ENCODE results near the gene RUVBL2.

RUVBL2 gene

DNA sequence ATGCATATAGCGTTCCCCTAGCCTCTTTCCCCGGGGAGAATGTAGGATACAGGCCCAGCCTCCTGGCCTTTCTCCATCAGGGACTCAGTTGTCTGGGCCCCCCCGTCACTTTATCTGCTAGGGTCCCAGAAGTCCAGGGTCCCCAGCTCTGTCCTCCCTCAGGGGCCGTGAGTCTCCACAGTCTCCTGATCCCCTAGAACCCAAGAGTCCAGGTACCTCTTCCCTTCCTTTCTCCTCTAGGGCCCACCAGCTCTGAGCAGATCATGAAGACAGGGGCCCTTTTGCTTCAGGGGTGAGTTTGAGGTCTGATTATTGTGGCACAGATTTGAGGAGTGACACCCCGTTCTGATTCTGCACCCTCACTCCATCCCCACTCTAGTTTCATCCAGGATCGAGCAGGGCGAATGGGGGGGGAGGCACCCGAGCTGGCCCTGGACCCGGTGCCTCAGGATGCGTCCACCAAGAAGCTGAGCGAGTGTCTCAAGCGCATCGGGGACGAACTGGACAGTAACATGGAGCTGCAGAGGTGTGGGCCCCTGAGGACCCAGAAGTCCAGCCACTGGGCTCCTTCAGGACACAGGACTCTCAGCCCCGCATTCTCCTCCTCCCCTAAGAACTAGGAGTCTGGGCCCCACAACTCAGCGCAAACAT is 38.3 kb upstream of the RUVBL2 start:
- peaks cover 0 to 4% of the 10 kb centered on the region in 2 donors for H3K36me3 ChIP-seq (ENCODE audit: control insufficient read depth in 2 of 2, insufficient read depth in 2 of 2, low read length in 2 of 2)
- peaks cover 18% of the 10 kb centered on the region for H3K4me1 ChIP-seq (ENCODE audit: control insufficient read depth, insufficient read depth, low read length)
- peak overlapping the region; percentile 87 to 93 for H3K4me3 ChIP-seq (ENCODE audit: low read length in 2 of 2)
- H3K9ac ChIP-seq (ENCODE audit: low read length in 2 of 2) = peak overlapping the region; percentile 88 to 95
- H3K9me3 ChIP-seq (ENCODE audit: control insufficient read depth in 2 of 2, low read length in 2 of 2) = no peaks in the 10 kb centered on the region
- H3K27ac ChIP-seq (ENCODE audit: low read length) = peak overlapping the region; percentile 74
- H3K27me3 ChIP-seq (ENCODE audit: control insufficient read depth in 1 of 2, insufficient read depth in 2 of 2, low read length in 2 of 2) = no peaks in the 10 kb centered on the region

DNA sequence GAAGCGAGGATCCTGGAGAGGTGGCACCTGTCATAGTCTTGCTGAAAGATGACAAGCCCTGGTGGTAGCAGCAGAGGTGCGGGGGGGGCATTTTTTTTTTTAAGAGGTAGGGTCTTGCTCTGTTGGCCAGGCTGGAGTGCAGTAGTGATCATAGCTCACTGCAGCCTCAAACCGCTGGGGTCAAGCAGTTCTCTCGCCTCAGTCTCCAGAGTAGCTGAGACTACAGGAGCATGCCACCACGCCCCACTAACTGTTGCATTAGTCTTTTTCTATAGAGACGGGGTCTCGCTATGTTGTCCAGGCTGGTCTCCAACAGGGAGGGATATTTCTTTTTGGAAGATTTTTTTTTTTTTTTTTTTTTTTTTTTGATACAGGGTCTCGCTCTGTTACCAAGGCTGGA is 35.7 kb upstream of the RUVBL2 start:
- no peak overlapping the region for H3K27ac ChIP-seq (ENCODE audit: low read length)
- H3K27me3 ChIP-seq (ENCODE audit: control insufficient read depth in 1 of 2, insufficient read depth in 2 of 2, low read length in 2 of 2) = no peaks in the 10 kb centered on the region
- peaks cover 18% of the 10 kb centered on the region for H3K4me1 ChIP-seq (ENCODE audit: control insufficient read depth, insufficient read depth, low read length)
- H3K9me3 ChIP-seq (ENCODE audit: control insufficient read depth in 2 of 2, low read length in 2 of 2) = no peaks in the 10 kb centered on the region
- no peak overlapping the region for H3K9ac ChIP-seq (ENCODE audit: low read length in 2 of 2)
- H3K4me3 ChIP-seq (ENCODE audit: low read length in 2 of 2) = no peak overlapping the region
- H3K36me3 ChIP-seq (ENCODE audit: control insufficient read depth in 2 of 2, insufficient read depth in 2 of 2, low read length in 2 of 2) = peaks cover 0 to 4% of the 10 kb centered on the region in 2 donors

DNA sequence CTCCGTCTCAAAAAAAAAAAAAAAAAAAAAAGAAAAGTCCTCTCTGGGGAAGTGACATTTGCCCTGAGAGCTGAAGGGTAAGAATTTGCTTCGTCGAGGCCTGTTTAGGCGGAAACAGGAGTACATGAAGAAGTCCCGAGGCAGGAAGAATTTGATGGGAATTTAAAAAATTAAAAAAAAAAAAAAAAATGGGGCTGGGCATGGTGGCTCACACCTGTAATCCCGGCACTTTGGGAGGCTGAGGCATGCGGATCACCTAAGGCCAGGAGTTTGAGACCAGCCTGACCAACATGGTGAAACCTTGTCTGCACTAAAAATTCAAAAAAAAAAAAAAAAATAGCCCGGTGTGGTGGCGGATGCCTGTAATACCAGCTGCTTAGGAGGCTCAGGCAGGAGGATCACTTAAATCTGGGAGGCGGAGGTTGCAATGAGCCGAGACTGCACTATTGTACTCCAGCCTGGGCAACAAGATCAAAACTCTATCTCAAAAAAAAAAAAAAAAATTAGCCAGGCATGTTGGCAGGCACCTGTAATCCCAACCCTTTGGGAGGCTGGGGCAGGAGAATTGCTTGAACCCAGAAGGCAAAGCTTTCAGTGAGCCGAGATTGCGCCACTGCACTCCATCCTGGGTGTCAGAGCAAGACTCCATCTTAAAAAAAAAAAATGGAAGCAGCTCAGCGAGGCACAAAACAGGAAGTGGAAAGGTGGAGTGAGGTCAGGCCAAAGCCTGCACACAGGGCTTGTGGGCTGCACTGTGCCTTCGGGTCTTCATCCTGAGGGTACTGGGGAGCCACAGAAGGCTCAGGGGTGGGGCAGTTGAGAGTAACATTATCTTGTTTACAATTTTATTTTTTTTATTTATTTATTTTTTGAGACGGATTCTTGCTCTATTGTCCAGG is 34.1 kb upstream of the RUVBL2 start:
- peaks cover 0 to 4% of the 10 kb centered on the region in 2 donors for H3K36me3 ChIP-seq (ENCODE audit: control insufficient read depth in 2 of 2, insufficient read depth in 2 of 2, low read length in 2 of 2)
- H3K4me1 ChIP-seq (ENCODE audit: control insufficient read depth, insufficient read depth, low read length) = peaks cover 26% of the 10 kb centered on the region
- H3K9me3 ChIP-seq (ENCODE audit: control insufficient read depth in 2 of 2, low read length in 2 of 2) = no peaks in the 10 kb centered on the region
- no peak overlapping the region for H3K4me3 ChIP-seq (ENCODE audit: low read length in 2 of 2)
- H3K27ac ChIP-seq (ENCODE audit: low read length) = no peak overlapping the region
- H3K9ac ChIP-seq (ENCODE audit: low read length in 2 of 2) = no peak overlapping the region
- H3K27me3 ChIP-seq (ENCODE audit: control insufficient read depth in 1 of 2, insufficient read depth in 2 of 2, low read length in 2 of 2) = no peaks in the 10 kb centered on the region

DNA sequence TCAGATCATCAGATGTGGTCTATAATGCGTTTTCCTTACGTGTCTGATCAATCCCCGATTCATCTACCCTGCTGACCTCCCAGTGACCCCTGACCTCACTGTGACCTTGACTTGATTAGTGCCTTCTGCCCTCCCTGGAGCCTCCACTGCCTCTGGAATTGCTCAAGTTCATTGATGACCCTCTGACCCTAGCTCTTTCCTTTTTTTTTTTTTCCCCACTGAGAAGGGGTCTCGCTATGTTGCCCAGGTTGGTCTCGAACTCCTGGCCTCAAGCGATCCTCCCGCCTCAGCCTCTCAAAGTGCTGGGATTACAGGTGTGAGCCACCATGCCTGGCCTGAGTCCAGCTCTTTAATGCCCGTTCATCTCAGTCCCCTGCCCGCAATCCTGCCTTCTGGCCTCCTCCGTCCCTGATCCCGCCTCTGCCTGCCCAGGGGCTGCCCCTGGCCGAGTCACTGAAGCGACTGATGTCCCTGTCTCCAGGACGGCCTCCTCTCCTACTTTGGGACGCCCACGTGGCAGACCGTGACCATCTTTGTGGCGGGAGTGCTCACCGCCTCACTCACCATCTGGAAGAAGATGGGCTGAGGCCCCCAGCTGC is 32.5 kb upstream of the RUVBL2 start:
- H3K27ac ChIP-seq (ENCODE audit: low read length) = no peak overlapping the region
- H3K9me3 ChIP-seq (ENCODE audit: control insufficient read depth in 2 of 2, low read length in 2 of 2) = no peaks in the 10 kb centered on the region
- H3K27me3 ChIP-seq (ENCODE audit: control insufficient read depth in 1 of 2, insufficient read depth in 2 of 2, low read length in 2 of 2) = no peaks in the 10 kb centered on the region
- peaks cover 0 to 4% of the 10 kb centered on the region in 2 donors for H3K36me3 ChIP-seq (ENCODE audit: control insufficient read depth in 2 of 2, insufficient read depth in 2 of 2, low read length in 2 of 2)
- no peak overlapping the region for H3K4me3 ChIP-seq (ENCODE audit: low read length in 2 of 2)
- no peak overlapping the region for H3K9ac ChIP-seq (ENCODE audit: low read length in 2 of 2)
- peaks cover 20% of the 10 kb centered on the region for H3K4me1 ChIP-seq (ENCODE audit: control insufficient read depth, insufficient read depth, low read length)

DNA sequence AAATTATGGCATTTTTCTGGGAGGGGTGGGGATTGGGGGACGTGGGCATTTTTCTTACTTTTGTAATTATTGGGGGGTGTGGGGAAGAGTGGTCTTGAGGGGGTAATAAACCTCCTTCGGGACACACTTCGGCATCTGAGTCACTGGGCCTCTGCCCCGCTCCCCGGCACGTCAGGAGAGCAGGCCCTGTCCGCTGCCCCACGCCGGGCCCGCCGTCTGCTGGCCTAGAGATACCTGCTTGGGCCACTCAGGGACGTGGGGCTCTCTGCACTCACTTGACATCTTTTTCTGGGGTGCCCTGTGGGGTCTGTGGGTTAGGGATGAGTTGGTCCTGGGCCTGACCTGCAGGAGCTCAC is 32.0 kb upstream of the RUVBL2 start:
- H3K9me3 ChIP-seq (ENCODE audit: control insufficient read depth in 2 of 2, low read length in 2 of 2) = no peaks in the 10 kb centered on the region
- H3K27ac ChIP-seq (ENCODE audit: low read length) = peak overlapping the region; percentile 55
- peaks cover 5 to 6% of the 10 kb centered on the region in 2 donors for H3K36me3 ChIP-seq (ENCODE audit: control insufficient read depth in 2 of 2, insufficient read depth in 2 of 2, low read length in 2 of 2)
- H3K27me3 ChIP-seq (ENCODE audit: control insufficient read depth in 1 of 2, insufficient read depth in 2 of 2, low read length in 2 of 2) = no peaks in the 10 kb centered on the region
- H3K9ac ChIP-seq (ENCODE audit: low read length in 2 of 2) = no peak overlapping the region
- peaks cover 25% of the 10 kb centered on the region for H3K4me1 ChIP-seq (ENCODE audit: control insufficient read depth, insufficient read depth, low read length)
- no peak overlapping the region for H3K4me3 ChIP-seq (ENCODE audit: low read length in 2 of 2)

DNA sequence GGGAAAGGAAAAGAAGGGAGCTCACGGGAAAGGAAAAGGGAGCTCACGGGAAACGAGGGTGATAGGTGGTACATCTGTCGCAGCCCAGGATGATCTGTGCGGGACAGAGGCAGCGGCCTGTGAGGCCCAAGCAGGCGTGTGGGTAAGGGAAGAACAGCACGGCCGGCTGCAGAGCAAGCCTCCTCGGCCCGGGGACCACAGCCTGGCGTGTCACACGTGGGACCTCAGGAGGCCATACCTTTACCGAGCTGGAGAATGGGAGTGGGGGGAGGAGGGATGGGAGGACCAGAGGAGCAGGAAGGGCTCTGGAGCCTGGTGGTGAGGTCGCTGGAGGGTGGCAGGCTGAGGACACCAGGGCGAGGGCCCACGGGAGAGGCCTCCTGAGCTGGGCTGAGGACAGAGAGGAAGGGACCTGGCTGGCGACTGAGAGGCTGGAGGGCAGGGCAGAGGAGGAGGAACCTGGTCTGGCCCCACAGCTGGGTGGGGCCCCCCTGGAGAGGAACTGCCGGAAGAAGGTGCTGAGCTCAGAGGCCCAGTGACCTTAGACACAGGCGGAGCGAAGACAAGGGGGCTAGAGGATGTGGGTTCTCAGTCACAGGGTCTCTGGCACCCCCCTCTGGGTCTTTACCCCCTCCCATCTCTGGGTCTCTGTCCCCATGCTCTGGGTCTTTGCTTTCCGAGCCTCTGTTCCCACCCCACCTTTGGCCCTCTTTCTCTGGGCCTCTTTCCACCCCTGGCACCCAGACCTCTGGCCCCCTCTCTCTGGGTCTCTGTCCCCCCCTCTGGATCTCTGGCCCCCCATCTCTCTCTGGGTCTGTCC is 31.4 kb upstream of the RUVBL2 start:
- no peak overlapping the region for H3K4me3 ChIP-seq (ENCODE audit: low read length in 2 of 2)
- peaks cover 5 to 8% of the 10 kb centered on the region in 2 donors for H3K36me3 ChIP-seq (ENCODE audit: control insufficient read depth in 2 of 2, insufficient read depth in 2 of 2, low read length in 2 of 2)
- no peaks in the 10 kb centered on the region for H3K9me3 ChIP-seq (ENCODE audit: control insufficient read depth in 2 of 2, low read length in 2 of 2)
- H3K27ac ChIP-seq (ENCODE audit: low read length) = peak overlapping the region; percentile 55
- no peaks in the 10 kb centered on the region for H3K27me3 ChIP-seq (ENCODE audit: control insufficient read depth in 1 of 2, insufficient read depth in 2 of 2, low read length in 2 of 2)
- H3K4me1 ChIP-seq (ENCODE audit: control insufficient read depth, insufficient read depth, low read length) = peaks cover 30% of the 10 kb centered on the region
- H3K9ac ChIP-seq (ENCODE audit: low read length in 2 of 2) = peak overlapping the region in 1 of 2 donors; percentile 51

DNA sequence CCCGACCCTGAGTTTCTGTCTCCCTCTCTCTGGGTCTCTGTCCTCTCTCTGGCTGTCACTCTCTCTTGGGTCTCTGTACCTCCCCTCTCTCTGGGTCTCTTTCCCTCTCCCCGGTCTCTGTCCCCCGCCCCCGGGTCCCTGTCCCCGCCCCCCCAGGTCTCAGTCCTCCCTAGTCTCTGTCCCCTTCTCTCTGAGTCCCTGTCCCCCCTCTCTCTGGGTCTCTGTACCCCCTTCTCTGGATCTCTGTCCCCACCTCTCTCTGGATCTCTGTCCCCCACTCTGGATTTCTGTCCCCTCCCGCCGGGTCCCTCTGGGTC is 30.9 kb upstream of the RUVBL2 start:
- H3K9me3 ChIP-seq (ENCODE audit: control insufficient read depth in 2 of 2, low read length in 2 of 2) = no peaks in the 10 kb centered on the region
- peak overlapping the region in 1 of 2 donors; percentile 66 for H3K9ac ChIP-seq (ENCODE audit: low read length in 2 of 2)
- peak overlapping the region; percentile 55 for H3K27ac ChIP-seq (ENCODE audit: low read length)
- peaks cover 35% of the 10 kb centered on the region for H3K4me1 ChIP-seq (ENCODE audit: control insufficient read depth, insufficient read depth, low read length)
- no peaks in the 10 kb centered on the region for H3K27me3 ChIP-seq (ENCODE audit: control insufficient read depth in 1 of 2, insufficient read depth in 2 of 2, low read length in 2 of 2)
- H3K4me3 ChIP-seq (ENCODE audit: low read length in 2 of 2) = no peak overlapping the region
- H3K36me3 ChIP-seq (ENCODE audit: control insufficient read depth in 2 of 2, insufficient read depth in 2 of 2, low read length in 2 of 2) = peaks cover 6 to 8% of the 10 kb centered on the region in 2 donors

DNA sequence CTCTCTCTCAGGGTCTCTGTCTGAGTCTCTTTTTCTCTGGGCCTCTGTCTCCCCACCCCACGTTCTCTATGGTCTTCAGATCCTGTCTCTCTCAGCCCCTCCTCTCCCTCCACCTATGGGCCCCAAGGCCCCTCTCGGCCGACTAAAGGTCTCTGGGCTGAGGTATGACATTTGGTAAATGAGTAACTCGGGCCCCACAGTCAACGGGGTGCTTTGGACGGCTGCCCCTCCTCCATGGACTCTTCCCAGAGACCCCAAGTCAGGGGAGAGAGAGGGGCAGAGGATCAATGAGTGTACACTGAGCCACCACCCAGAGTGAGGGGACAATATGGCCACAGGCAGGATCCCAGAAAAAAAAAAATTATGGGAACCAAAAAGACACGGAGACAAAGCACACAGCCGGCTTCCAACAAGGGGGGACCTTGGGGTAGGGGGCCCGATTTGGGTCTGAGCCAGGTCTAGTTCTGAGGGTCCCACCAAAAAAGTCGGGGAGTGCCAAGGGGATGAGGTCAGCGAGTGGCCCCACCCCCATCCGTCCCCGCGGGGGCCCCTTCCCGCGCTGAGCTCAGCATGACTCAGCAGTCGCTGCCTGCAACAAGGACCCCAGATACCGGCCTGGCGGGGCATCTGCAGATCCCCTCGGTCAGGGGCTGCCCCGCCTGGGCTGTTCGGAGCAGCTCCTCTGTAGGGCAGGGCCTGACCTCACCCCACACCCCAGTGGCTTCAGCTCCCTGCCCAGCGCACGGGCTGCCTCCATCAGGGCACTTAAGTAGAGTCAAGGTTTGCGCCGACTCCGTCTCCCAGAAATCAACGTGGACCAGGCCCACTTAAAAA is 30.1 kb upstream of the RUVBL2 start:
- H3K9me3 ChIP-seq (ENCODE audit: control insufficient read depth in 2 of 2, low read length in 2 of 2) = no peaks in the 10 kb centered on the region
- no peaks in the 10 kb centered on the region for H3K27me3 ChIP-seq (ENCODE audit: control insufficient read depth in 1 of 2, insufficient read depth in 2 of 2, low read length in 2 of 2)
- peaks cover 35% of the 10 kb centered on the region for H3K4me1 ChIP-seq (ENCODE audit: control insufficient read depth, insufficient read depth, low read length)
- peaks cover 11% of the 10 kb centered on the region in 2 donors for H3K36me3 ChIP-seq (ENCODE audit: control insufficient read depth in 2 of 2, insufficient read depth in 2 of 2, low read length in 2 of 2)
- peak overlapping the region; percentile 66 to 72 for H3K9ac ChIP-seq (ENCODE audit: low read length in 2 of 2)
- peak overlapping the region; percentile 52 to 67 for H3K4me3 ChIP-seq (ENCODE audit: low read length in 2 of 2)
- peak overlapping the region; percentile 86 for H3K27ac ChIP-seq (ENCODE audit: low read length)

DNA sequence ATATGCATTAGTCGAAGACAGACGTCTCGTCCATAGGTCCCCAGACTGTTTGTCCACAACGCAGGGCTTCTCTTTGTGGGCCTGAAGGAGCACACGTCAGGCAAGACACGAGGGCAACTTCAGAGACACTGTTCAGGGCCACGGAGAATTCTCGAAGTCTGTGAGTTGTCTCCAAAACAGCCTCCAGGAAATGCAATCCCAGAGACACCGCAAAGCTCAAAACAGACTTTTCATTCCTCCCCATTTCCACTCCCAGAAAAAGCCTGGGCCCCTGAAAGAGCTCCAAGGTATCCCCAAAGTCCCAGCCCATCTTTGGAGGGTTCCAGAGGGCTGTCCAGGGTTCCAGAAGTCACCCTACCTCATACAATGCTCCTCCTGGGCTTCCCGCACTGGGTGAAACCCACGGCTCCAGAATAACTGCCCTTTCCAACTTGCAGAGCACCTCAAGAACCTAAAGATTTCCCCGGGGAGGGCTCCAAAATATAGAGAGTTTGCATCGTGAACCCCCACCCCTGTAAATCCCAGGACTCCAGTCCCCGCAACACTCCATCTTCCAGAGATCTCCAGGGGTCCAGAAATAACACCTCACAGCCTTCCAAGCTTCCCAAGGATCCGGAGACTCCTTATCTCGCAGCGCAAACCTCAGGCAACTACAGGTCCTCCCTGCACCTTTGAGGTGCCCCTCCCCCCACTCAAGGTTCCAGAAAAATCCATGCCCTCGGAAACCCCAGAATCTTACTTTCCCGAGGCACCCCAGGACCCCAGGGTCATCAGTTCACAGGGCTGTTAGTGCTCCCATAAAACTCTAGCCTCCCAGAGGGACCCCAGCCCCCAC is 29.3 kb upstream of the RUVBL2 start:
- Histone ChIP-seq H3K9me3 (ENCODE audit: control insufficient read depth in 2 of 2, low read length in 2 of 2) (no peaks in the 10 kb centered on the region), H3K27me3 (ENCODE audit: control insufficient read depth in 1 of 2, insufficient read depth in 2 of 2, low read length in 2 of 2) (no peaks in the 10 kb centered on the region), H3K4me3 (ENCODE audit: low read length in 2 of 2) (peak overlapping the region; percentile 52 to 67), H3K9ac (ENCODE audit: low read length in 2 of 2) (peak overlapping the region; percentile 66 to 72), H3K27ac (ENCODE audit: low read length) (peak overlapping the region; percentile 86), H3K4me1 (ENCODE audit: control insufficient read depth, insufficient read depth, low read length) (peaks cover 35% of the 10 kb centered on the region), H3K36me3 (ENCODE audit: control insufficient read depth in 2 of 2, insufficient read depth in 2 of 2, low read length in 2 of 2) (peaks cover 11 to 17% of the 10 kb centered on the region in 2 donors)

Measured in stomach smooth muscle (tissue), 2 donors.